H9 (cell line): ENCODE measurements around the gene DYNC2LI1. TPM values are rescaled to one million over a fixed set of nuclear protein-coding genes. Genes with fewer than 3 reads are reported as not detected.

Source experiments
- DNase-seq: peaks from one replicate; pipeline ENCODE4 v3.0.0-alpha.2; 2017
- H2AFZ ChIP-seq: one replicate; pipeline ENCODE4 v1.6.1; 2013; ENCODE audit warnings: mild to moderate bottlenecking, low read length, control low read depth, moderate library complexity
- H2AK5ac ChIP-seq: 2 replicates; pipeline ENCODE4 v1.6.1; 2013; ENCODE audit warnings: low read length, control low read depth, mixed read lengths; ENCODE audit not compliant: insufficient read length
- H2BK120ac ChIP-seq: one replicate; pipeline ENCODE4 v1.6.1; 2013; ENCODE audit warnings: low read depth, mild to moderate bottlenecking, low read length, control low read depth, inconsistent platforms; ENCODE audit not compliant: poor library complexity, severe bottlenecking
- H2BK12ac ChIP-seq: 2 replicates; pipeline ENCODE4 v1.6.1; 2013; ENCODE audit warnings: low read length, control low read depth, mixed read lengths, low read depth; ENCODE audit not compliant: insufficient read length
- H2BK15ac ChIP-seq: 2 replicates; pipeline ENCODE4 v1.6.1; 2013; ENCODE audit warnings: low read depth, low read length, control low read depth
- H2BK20ac ChIP-seq: one replicate; pipeline ENCODE4 v1.6.1; 2013; ENCODE audit warnings: low read depth, mild to moderate bottlenecking, low read length, control low read depth, inconsistent platforms; ENCODE audit not compliant: poor library complexity, severe bottlenecking
- H2BK5ac ChIP-seq: 2 replicates; pipeline ENCODE4 v1.6.1; 2013; ENCODE audit warnings: low read length, control low read depth, mixed read lengths; ENCODE audit not compliant: insufficient read length
- H3K14ac ChIP-seq: 2 replicates; pipeline ENCODE4 v1.6.1; 2013; ENCODE audit warnings: low read length, control low read depth; ENCODE audit not compliant: insufficient read depth
- H3K18ac ChIP-seq: 2 replicates; pipeline ENCODE4 v1.6.1; 2013; ENCODE audit warnings: low read depth, mild to moderate bottlenecking, mixed read lengths, low read length, control low read depth; ENCODE audit not compliant: insufficient read length
- H3K23ac ChIP-seq: 2 replicates; pipeline ENCODE4 v1.6.1; 2013; ENCODE audit warnings: low read length, control low read depth, mixed read lengths, low read depth; ENCODE audit not compliant: insufficient read length
- H3K23me2 ChIP-seq: 2 replicates; pipeline ENCODE4 v1.6.1; 2013; ENCODE audit warnings: low read depth, mild to moderate bottlenecking, mixed read lengths, low read length, control low read depth; ENCODE audit not compliant: insufficient read length, poor library complexity, severe bottlenecking
- H3K27ac ChIP-seq: 2 replicates; pipeline ENCODE4 v1.5.1; 2013; ENCODE audit warnings: low read length, control low read depth, mixed read lengths, low read depth; ENCODE audit not compliant: insufficient read length
- H3K27me3 ChIP-seq: 2 replicates; pipeline ENCODE4 v1.6.1; 2013; ENCODE audit warnings: low read length, control low read depth, inconsistent platforms; ENCODE audit not compliant: insufficient read depth
- H3K4ac ChIP-seq: 2 replicates; pipeline ENCODE4 v1.6.1; 2013; ENCODE audit warnings: low read depth, mild to moderate bottlenecking, control low read depth, inconsistent platforms, low read length, moderate library complexity
- H3K4me1 ChIP-seq: 2 replicates; pipeline ENCODE4 v1.6.1; 2013; ENCODE audit warnings: low read length, control low read depth, inconsistent platforms; ENCODE audit not compliant: insufficient read depth
- H3K4me2 ChIP-seq: 2 replicates; pipeline ENCODE4 v1.6.1; 2013; ENCODE audit warnings: low read length, control low read depth, mixed read lengths; ENCODE audit not compliant: insufficient read length, insufficient read depth
- H3K56ac ChIP-seq: 2 replicates; pipeline ENCODE4 v1.6.1; 2013; ENCODE audit warnings: low read depth, mild to moderate bottlenecking, mixed read lengths, low read length, control low read depth; ENCODE audit not compliant: insufficient read length
- H3K79me1 ChIP-seq: 2 replicates; pipeline ENCODE4 v1.6.1; 2013; ENCODE audit warnings: low read depth, mild to moderate bottlenecking, moderate library complexity, low read length, control low read depth, inconsistent platforms; ENCODE audit not compliant: insufficient read depth, poor library complexity, severe bottlenecking
- H3K79me2 ChIP-seq: 2 replicates; pipeline ENCODE4 v1.6.1; 2013; ENCODE audit warnings: low read length, control low read depth, inconsistent platforms; ENCODE audit not compliant: insufficient read depth
- H3K9ac ChIP-seq: 2 replicates; pipeline ENCODE4 v1.6.1; 2013; ENCODE audit warnings: low read length, control low read depth, mixed read lengths; ENCODE audit not compliant: insufficient read length; ENCODE audit errors: extremely low read depth
- H3K9me3 ChIP-seq: one replicate; pipeline ENCODE4 v1.6.1; 2013; ENCODE audit warnings: low read depth, low read length, inconsistent platforms; ENCODE audit not compliant: control insufficient read depth
- H3T11ph ChIP-seq: one replicate; pipeline ENCODE4 v1.6.1; 2013; ENCODE audit warnings: mild to moderate bottlenecking, low read length, control low read depth, inconsistent platforms
- H4K20me1 ChIP-seq: one replicate; pipeline ENCODE4 v1.6.1; 2013; ENCODE audit not compliant: control insufficient read depth, insufficient read length, insufficient read depth
- H4K5ac ChIP-seq: 2 replicates; pipeline ENCODE4 v1.6.1; 2013; ENCODE audit warnings: low read depth, mild to moderate bottlenecking, mixed read lengths, low read length, control low read depth; ENCODE audit not compliant: insufficient read length
- H4K8ac ChIP-seq: replicated peaks from 2 replicates; pipeline ENCODE4 v1.6.1; 2013; ENCODE audit warnings: low read length, control low read depth, mixed read lengths, low read depth; ENCODE audit not compliant: insufficient read length
- H4K91ac ChIP-seq: 2 replicates; pipeline ENCODE4 v1.6.1; 2013; ENCODE audit warnings: low read depth, mild to moderate bottlenecking, moderate library complexity, mixed read lengths, low read length, control low read depth; ENCODE audit not compliant: insufficient read length
- H3K27ac Mint-ChIP-seq, 3 experiments: 2 replicates in 2 of 3; 3 replicates in 1 of 3; pipeline ENCODE4 v1.8.0; 2020 to 2021; ENCODE audit warnings: mixed read lengths in 3 of 3, mild to moderate bottlenecking in 1 of 3, moderate library complexity in 1 of 3
- H3K27me3 Mint-ChIP-seq: 2 replicates; pipeline ENCODE4 v1.8.0; 2021; ENCODE audit warnings: low read depth, mild to moderate bottlenecking, moderate library complexity, mixed read lengths
- H3K36me3 Mint-ChIP-seq, 3 experiments: 2 replicates in 2 of 3; 3 replicates in 1 of 3; pipeline ENCODE4 v1.8.0; 2020 to 2021; ENCODE audit warnings: low read depth in 3 of 3, mixed read lengths in 3 of 3; ENCODE audit not compliant: insufficient read depth in 1 of 3
- H3K4me1 Mint-ChIP-seq, 2 experiments: 2 replicates each; pipeline ENCODE4 v1.8.0; 2020; ENCODE audit warnings: mixed read lengths in 2 of 2
- H3K4me3 Mint-ChIP-seq, 2 experiments: 2 replicates in 1 of 2; 3 replicates in 1 of 2; pipeline ENCODE4 v1.8.0; 2020 to 2021; ENCODE audit warnings: mild to moderate bottlenecking in 2 of 2, mixed read lengths in 2 of 2, moderate library complexity in 1 of 2
- H3K9me3 Mint-ChIP-seq, 2 experiments: 2 replicates in 1 of 2; 3 replicates in 1 of 2; pipeline ENCODE4 v1.8.0; 2020; ENCODE audit warnings: mild to moderate bottlenecking in 2 of 2, mixed read lengths in 2 of 2, moderate library complexity in 1 of 2
- WGBS: extraction: QIAGEN DNeasy Blood & Tissue Kit; methylation state at CpG from one replicate; pipeline ENCODE4 v1.1.7; 2013; ENCODE audit warnings: missing lambda C conversion rate, low lambda C conversion rate, mixed read lengths; ENCODE audit not compliant: insufficient read length; ENCODE audit errors: extremely low coverage; 5-methylcytosine and 5-hydroxymethylcytosine counted together
- total RNA-seq: library from RNA; stranded (reverse); gene quantifications from 2 replicates; pipeline ENCODE4 v1.2.1, GENCODE V29; 2021
- TF ChIP-seq, protein P1 (sequence below): fragments of 200-600 bp; sonication (generic); conservative IDR thresholded peaks from 3 replicates; pipeline ENCODE4 v1.8.0; 2021; ENCODE audit warnings: antibody characterized with exemption, mild to moderate bottlenecking

The DYNC2LI1 gene
- total RNA-seq, 1 experiment from 2014 or later = 8.5 TPM

DNA sequence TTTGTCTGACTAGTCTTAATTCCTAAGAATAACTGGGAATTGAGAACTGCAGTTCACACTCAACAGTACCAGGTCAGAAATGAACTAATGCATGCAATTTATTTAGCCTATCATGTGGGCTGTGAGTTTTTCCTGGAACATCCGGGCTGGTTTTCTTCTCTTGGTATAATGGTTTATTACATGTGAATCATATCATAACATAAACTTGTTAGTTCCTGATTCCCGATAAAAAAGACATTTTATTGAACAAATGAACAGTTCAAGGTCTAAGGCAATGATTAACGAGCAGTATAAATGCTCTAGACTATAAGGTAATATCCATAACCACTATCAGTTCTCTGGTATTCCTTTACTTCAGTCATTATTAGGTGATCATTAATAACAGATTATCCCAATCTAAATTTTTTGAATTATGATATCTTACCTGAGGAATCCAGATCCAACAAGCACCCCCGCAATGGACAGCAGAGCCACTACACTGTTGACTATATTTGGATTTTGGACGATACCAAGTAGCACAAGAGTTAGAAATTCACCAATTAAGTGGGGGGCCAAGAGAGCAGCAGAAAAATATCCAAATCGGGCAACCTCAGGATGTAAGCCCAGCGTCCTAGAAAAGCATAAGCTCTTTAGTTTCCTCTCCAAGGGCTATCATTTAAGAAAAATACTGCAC, 45.8 kb downstream of the DYNC2LI1 start:
- no peak overlapping the region for H2BK5ac ChIP-seq
- Mint-ChIP-seq H3K36me3 (no peaks in the 10 kb centered on the region; a peak in 1 of 7 replicates), H3K4me3 (no peak overlapping the region), H3K4me1 (peaks cover 7 to 8% of the 10 kb centered on the region in 2 experiments), H3K9me3 (no peaks in the 10 kb centered on the region), H3K27ac (no peak overlapping the region), H3K27me3 (no peaks in the 10 kb centered on the region; the same call in none of the 2 replicates)
- H3K4me1 ChIP-seq = no peaks in the 10 kb centered on the region
- no peak overlapping the region for H2BK120ac ChIP-seq
- no peak overlapping the region for H3K4ac ChIP-seq
- no peaks in the 10 kb centered on the region for H3K27me3 ChIP-seq
- H2BK20ac ChIP-seq = no peak overlapping the region
- no CpG with 5 or more reads among the region's 7 CpGs for WGBS
- H3K18ac ChIP-seq = no peak overlapping the region
- DNase-seq = no peak
- H3K9me3 ChIP-seq = no peaks in the 10 kb centered on the region
- no peak overlapping the region for H3K27ac ChIP-seq
- no peak overlapping the region for H4K8ac ChIP-seq
- no peak overlapping the region for H2BK12ac ChIP-seq
- no peaks in the 10 kb centered on the region for H3K79me2 ChIP-seq
- no peak overlapping the region for H3K4me2 ChIP-seq
- no peaks in the 10 kb centered on the region for H4K20me1 ChIP-seq
- no peak overlapping the region for H3T11ph ChIP-seq
- TF ChIP-seq, protein P1, sequence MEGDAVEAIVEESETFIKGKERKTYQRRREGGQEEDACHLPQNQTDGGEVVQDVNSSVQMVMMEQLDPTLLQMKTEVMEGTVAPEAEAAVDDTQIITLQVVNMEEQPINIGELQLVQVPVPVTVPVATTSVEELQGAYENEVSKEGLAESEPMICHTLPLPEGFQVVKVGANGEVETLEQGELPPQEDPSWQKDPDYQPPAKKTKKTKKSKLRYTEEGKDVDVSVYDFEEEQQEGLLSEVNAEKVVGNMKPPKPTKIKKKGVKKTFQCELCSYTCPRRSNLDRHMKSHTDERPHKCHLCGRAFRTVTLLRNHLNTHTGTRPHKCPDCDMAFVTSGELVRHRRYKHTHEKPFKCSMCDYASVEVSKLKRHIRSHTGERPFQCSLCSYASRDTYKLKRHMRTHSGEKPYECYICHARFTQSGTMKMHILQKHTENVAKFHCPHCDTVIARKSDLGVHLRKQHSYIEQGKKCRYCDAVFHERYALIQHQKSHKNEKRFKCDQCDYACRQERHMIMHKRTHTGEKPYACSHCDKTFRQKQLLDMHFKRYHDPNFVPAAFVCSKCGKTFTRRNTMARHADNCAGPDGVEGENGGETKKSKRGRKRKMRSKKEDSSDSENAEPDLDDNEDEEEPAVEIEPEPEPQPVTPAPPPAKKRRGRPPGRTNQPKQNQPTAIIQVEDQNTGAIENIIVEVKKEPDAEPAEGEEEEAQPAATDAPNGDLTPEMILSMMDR = no peak
- no peaks in the 10 kb centered on the region for H3K79me1 ChIP-seq
- H3K56ac ChIP-seq = no peak overlapping the region
- H3K23ac ChIP-seq = no peak overlapping the region
- H3K9ac ChIP-seq = no peak overlapping the region
- no peaks in the 10 kb centered on the region for H3K23me2 ChIP-seq
- H2BK15ac ChIP-seq = no peak overlapping the region
- H3K14ac ChIP-seq = no peak overlapping the region
- H2AK5ac ChIP-seq = no peak overlapping the region
- H4K91ac ChIP-seq = no peak overlapping the region
- no peak overlapping the region for H2AFZ ChIP-seq
- no peak overlapping the region for H4K5ac ChIP-seq
